ENCODE results near the gene FAM98C. TPM values are rescaled to one million over a fixed set of nuclear protein-coding genes. Genes with fewer than 3 reads are reported as not detected.

FAM98C gene
- polyA plus RNA-seq, 1 donor (not counting 4 experiments of a cell fraction or from before 2014, with no cell fraction given) = 5.8 TPM

GRCh38 chr19:38399081-38399480 is 3.8 kb upstream of the FAM98C start:
- dilution Hi-C loops (cut with MboI; ENCODE audit: extremely low pct_ligation_motif_present, low sequenced_read_pairs) = no loop called here
- no peaks in the 10 kb centered on the region for H3K27me3 ChIP-seq (ENCODE audit: control insufficient read depth, extremely low read depth, insufficient read depth, low read length)

GRCh38 chr19:38399537-38399936 is 3.4 kb upstream of the FAM98C start:
- H2AFZ ChIP-seq (ENCODE audit: control insufficient read depth, low read length) = no peak overlapping the region
- TF ChIP-seq EZH2 (IDR thresholded peaks at IDR 0.05; ENCODE audit: low read length) = no peak
- TF ChIP-seq CTCF (optimal IDR thresholded peaks at IDR 0.05 in 1 of 3, IDR thresholded peaks at IDR 0.05 in 1 of 3, conservative IDR thresholded peaks at IDR 0.05 in 1 of 3; ENCODE audit: extremely low read depth in 1 of 3, insufficient read depth in 2 of 3, low read length in 3 of 3) = no peak
- no peaks in the 10 kb centered on the region for H3K9me3 ChIP-seq (ENCODE audit: control insufficient read depth, low read depth, low read length)
- H3K9ac ChIP-seq (ENCODE audit: control insufficient read depth, extremely low read depth, insufficient read depth, low read length) = no peak overlapping the region
- FAIRE-seq = no peak
- H3K36me3 ChIP-seq (ENCODE audit: control insufficient read depth in 2 of 2, extremely low read depth in 1 of 2, insufficient read depth in 2 of 2, low read length in 2 of 2) = peaks cover 0 to 2% of the 10 kb centered on the region in 2 experiments
- no peaks in the 10 kb centered on the region for H3K27me3 ChIP-seq (ENCODE audit: control insufficient read depth, extremely low read depth, insufficient read depth, low read length)
- no peaks in the 10 kb centered on the region for H3K79me2 ChIP-seq (ENCODE audit: control insufficient read depth, insufficient read depth, low read length)
- DNase-seq (ENCODE audit: low read depth, low spot score) = no peak
- no peak overlapping the region for H3K27ac ChIP-seq (ENCODE audit: control insufficient read depth, insufficient read depth, low read length)
- H3K4me3 ChIP-seq (ENCODE audit: control insufficient read depth in 2 of 3, extremely low read depth in 1 of 3, insufficient read depth in 2 of 3, low read depth in 1 of 3, low read length in 3 of 3) = no peak overlapping the region
- H3K4me2 ChIP-seq (ENCODE audit: control insufficient read depth, extremely low read depth, insufficient read depth, low read depth, low read length) = no peak overlapping the region
- no peaks in the 10 kb centered on the region for H3K9me1 ChIP-seq (ENCODE audit: control insufficient read depth, extremely low read depth, insufficient read depth, low read length)
- dilution Hi-C loops (cut with MboI; ENCODE audit: extremely low pct_ligation_motif_present, low sequenced_read_pairs) = no loop called here
- no peaks in the 10 kb centered on the region for H4K20me1 ChIP-seq (ENCODE audit: control insufficient read depth, extremely low read depth, insufficient read depth, low read length)
- peaks cover 4% of the 10 kb centered on the region for H3K4me1 ChIP-seq (ENCODE audit: control insufficient read depth, extremely low read depth, insufficient read depth, low read length)

More at GRCh38 chr19:38399081-38399480, 3.8 kb upstream of the FAM98C start:
- DNase-seq (ENCODE audit: low read depth, low spot score) = no peak
- TF ChIP-seq EZH2 (IDR thresholded peaks at IDR 0.05; ENCODE audit: low read length) (no peak), CTCF (optimal IDR thresholded peaks at IDR 0.05 in 1 of 3, IDR thresholded peaks at IDR 0.05 in 1 of 3, conservative IDR thresholded peaks at IDR 0.05 in 1 of 3; ENCODE audit: extremely low read depth in 1 of 3, insufficient read depth in 2 of 3, low read length in 3 of 3) (no peak)
- no peak overlapping the region for H3K9ac ChIP-seq (ENCODE audit: control insufficient read depth, extremely low read depth, insufficient read depth, low read length)
- H3K79me2 ChIP-seq (ENCODE audit: control insufficient read depth, insufficient read depth, low read length) = no peaks in the 10 kb centered on the region
- H3K27ac ChIP-seq (ENCODE audit: control insufficient read depth, insufficient read depth, low read length) = no peak overlapping the region
- H3K9me3 ChIP-seq (ENCODE audit: control insufficient read depth, low read depth, low read length) = no peaks in the 10 kb centered on the region
- peaks cover 0 to 5% of the 10 kb centered on the region in 2 experiments for H3K36me3 ChIP-seq (ENCODE audit: control insufficient read depth in 2 of 2, extremely low read depth in 1 of 2, insufficient read depth in 2 of 2, low read length in 2 of 2)
- no peaks in the 10 kb centered on the region for H4K20me1 ChIP-seq (ENCODE audit: control insufficient read depth, extremely low read depth, insufficient read depth, low read length)
- H3K4me2 ChIP-seq (ENCODE audit: control insufficient read depth, extremely low read depth, insufficient read depth, low read depth, low read length) = no peak overlapping the region
- H3K4me3 ChIP-seq (ENCODE audit: control insufficient read depth in 2 of 3, extremely low read depth in 1 of 3, insufficient read depth in 2 of 3, low read depth in 1 of 3, low read length in 3 of 3) = no peak overlapping the region
- no peaks in the 10 kb centered on the region for H3K9me1 ChIP-seq (ENCODE audit: control insufficient read depth, extremely low read depth, insufficient read depth, low read length)
- no peak for FAIRE-seq
- H2AFZ ChIP-seq (ENCODE audit: control insufficient read depth, low read length) = no peak overlapping the region
- H3K4me1 ChIP-seq (ENCODE audit: control insufficient read depth, extremely low read depth, insufficient read depth, low read length) = peaks cover 4% of the 10 kb centered on the region

Data from keratinocyte (primary cell).